CD4-positive, CD25-positive, alpha-beta regulatory T cell (primary cell): ENCODE data around the gene PTGDR2. TPM values are rescaled to one million over a fixed set of nuclear protein-coding genes. Genes with fewer than 3 reads are reported as not detected.

ENCODE experiments used
- ATAC-seq, 2 donors: fragments of 150-1000 bp; cut with Tn5 transposase; one replicate each; pipeline ENCODE4 v1.10.0; 2021; ENCODE audit warnings: low read depth in 2 of 2, moderate number of reproducible peaks in 2 of 2, moderate library complexity in 1 of 2
- DNase-seq, 3 donors: peaks; one replicate each; pipeline versions ENCODE4 v3.0.0 to v3.0.0-alpha.2; 2012 to 2022; ENCODE audit warnings: mixed read lengths in 1 of 3
- H3K27ac ChIP-seq: one replicate; pipeline ENCODE4 v1.7.0; 2013; ENCODE audit warnings: mild to moderate bottlenecking, low read length; ENCODE audit not compliant: insufficient read depth, poor library complexity, severe bottlenecking
- H3K27me3 ChIP-seq: one replicate; pipeline ENCODE4 v1.7.0; 2013; ENCODE audit warnings: low read length; ENCODE audit not compliant: control insufficient read depth, insufficient read depth
- H3K36me3 ChIP-seq: one replicate; pipeline ENCODE4 v1.7.0; 2013; ENCODE audit warnings: mild to moderate bottlenecking, low read length, moderate library complexity; ENCODE audit not compliant: control insufficient read depth, insufficient read depth
- H3K4me1 ChIP-seq: 2 replicates; pipeline ENCODE4 v1.7.0; 2013; ENCODE audit warnings: mild to moderate bottlenecking, low read length; ENCODE audit not compliant: insufficient read depth, control insufficient read depth, poor library complexity, severe bottlenecking
- H3K4me3 ChIP-seq: one replicate; pipeline ENCODE4 v1.7.0; 2013; ENCODE audit warnings: low read depth, mild to moderate bottlenecking, low read length, moderate library complexity
- H3K9me3 ChIP-seq, 2 experiments: 1 replicate in 1 of 2; 2 replicates in 1 of 2; pipeline ENCODE4 v1.7.0; 2013; ENCODE audit warnings: low read length in 2 of 2, mild to moderate bottlenecking in 1 of 2, moderate library complexity in 1 of 2; ENCODE audit not compliant: control insufficient read depth in 2 of 2
- H3K27ac Mint-ChIP-seq, 3 donors: one replicate each; pipeline ENCODE4 v1.8.0; 2020 to 2022; ENCODE audit warnings: mild to moderate bottlenecking in 3 of 3, mixed read lengths in 3 of 3, moderate library complexity in 2 of 3
- H3K27me3 Mint-ChIP-seq: one replicate; pipeline ENCODE4 v1.8.0; 2022; ENCODE audit warnings: mild to moderate bottlenecking, mixed read lengths
- H3K36me3 Mint-ChIP-seq: one replicate; pipeline ENCODE4 v1.8.0; 2020; ENCODE audit warnings: mixed read lengths
- H3K4me1 Mint-ChIP-seq, 4 donors: one replicate each; pipeline ENCODE4 v1.8.0; 2020 to 2022; ENCODE audit warnings: mixed read lengths in 4 of 4, mild to moderate bottlenecking in 1 of 4
- H3K4me3 Mint-ChIP-seq, 4 donors: one replicate each; pipeline ENCODE4 v1.8.0; 2020 to 2022; ENCODE audit warnings: mild to moderate bottlenecking in 4 of 4, mixed read lengths in 4 of 4, moderate library complexity in 3 of 4
- H3K9me3 Mint-ChIP-seq, 7 donors: one replicate each; pipeline ENCODE4 v1.8.0; 2020 to 2022; ENCODE audit warnings: mixed read lengths in 7 of 7, mild to moderate bottlenecking in 3 of 7, moderate library complexity in 2 of 7
- polyA plus RNA-seq, 4 donors: library from polyadenylated mRNA; unstranded; fragments of 300-500 nt; fragmentation: Illumina TruSeq; gene quantifications; one replicate each; pipeline ENCODE4 v1.2.3, GENCODE V29; 2021
- total RNA-seq: library from RNA; stranded (reverse); gene quantifications from one replicate; pipeline ENCODE4 v1.2.3, GENCODE V29; 2022

The PTGDR2 gene
- total and polyA plus RNA-seq, 5 donors from 2014 or later, result 0.81 to 2.3 (median 1.1) TPM

GRCh38 chr11:60852982-60853950, 2.5 kb downstream of the PTGDR2 start:
- Histone ChIP-seq H3K4me1 (peaks cover 3% of the 10 kb centered on the region), H3K4me3 (no peak overlapping the region), H3K36me3 (peaks cover 24% of the 10 kb centered on the region), H3K27ac (no peak overlapping the region), H3K9me3 (no peaks in the 10 kb centered on the region), H3K27me3 (no peaks in the 10 kb centered on the region)
- Mint-ChIP-seq H3K27me3 (no peaks in the 10 kb centered on the region), H3K27ac (peak overlapping the region in 1 of 3 donors; percentile 69), H3K4me3 (peak overlapping the region in 2 of 4 donors; percentile 7 to 38), H3K4me1 (peaks cover 0 to 9% (median 0%) of the 10 kb centered on the region in 4 donors), H3K36me3 (peaks cover 21% of the 10 kb centered on the region), H3K9me3 (no peaks in the 10 kb centered on the region)
- DNase-seq, result no peak
- no peak for ATAC-seq

- peaks cover 24% of the 10 kb centered on the region for H3K36me3 ChIP-seq
- Mint-ChIP-seq H3K9me3 (no peaks in the 10 kb centered on the region), H3K27me3 (no peaks in the 10 kb centered on the region), H3K4me3 (no peak overlapping the region), H3K36me3 (peaks cover 21% of the 10 kb centered on the region), H3K4me1 (peaks cover 0 to 3% (median 0%) of the 10 kb centered on the region in 4 donors), H3K27ac (no peak overlapping the region)
- DNase-seq (no peak), ATAC-seq (no peak)
- H3K4me3 ChIP-seq, result no peak overlapping the region
- no peaks in the 10 kb centered on the region for H3K9me3 ChIP-seq
- no peaks in the 10 kb centered on the region for H3K27me3 ChIP-seq
- H3K27ac ChIP-seq, result no peak overlapping the region
- no peaks in the 10 kb centered on the region for H3K4me1 ChIP-seq
Measured at GRCh38 chr11:60852117-60852981, 3.4 kb downstream of the PTGDR2 start.

GRCh38 chr11:60851327-60852104, 4.2 kb downstream of the PTGDR2 start:
- ATAC-seq, result no peak
- no peaks in the 10 kb centered on the region for H3K27me3 Mint-ChIP-seq
- no peak for DNase-seq
- Histone ChIP-seq H3K9me3 (no peaks in the 10 kb centered on the region), H3K27me3 (no peaks in the 10 kb centered on the region), H3K4me1 (no peaks in the 10 kb centered on the region), H3K4me3 (no peak overlapping the region), H3K36me3 (peaks cover 24% of the 10 kb centered on the region), H3K27ac (no peak overlapping the region)
- H3K9me3 Mint-ChIP-seq, result no peaks in the 10 kb centered on the region
- peaks cover 0 to 5% (median 0%) of the 10 kb centered on the region in 4 donors for H3K4me1 Mint-ChIP-seq
- H3K4me3 Mint-ChIP-seq, result no peak overlapping the region
- no peak overlapping the region for H3K27ac Mint-ChIP-seq
- H3K36me3 Mint-ChIP-seq, result peaks cover 21% of the 10 kb centered on the region

GRCh38 chr11:60849641-60850520, 5.9 kb downstream of the PTGDR2 start:
- DNase-seq (no peak), ATAC-seq (no peak)
- Mint-ChIP-seq H3K4me1 (peaks cover 0 to 15% (median 7%) of the 10 kb centered on the region in 4 donors), H3K27ac (no peak overlapping the region), H3K9me3 (no peaks in the 10 kb centered on the region), H3K36me3 (peaks cover 21% of the 10 kb centered on the region), H3K4me3 (no peak overlapping the region), H3K27me3 (no peaks in the 10 kb centered on the region)
- no peaks in the 10 kb centered on the region for H3K27me3 ChIP-seq
- H3K27ac ChIP-seq, result no peak overlapping the region
- no peak overlapping the region for H3K4me3 ChIP-seq
- H3K36me3 ChIP-seq, result peaks cover 24% of the 10 kb centered on the region
- peaks cover under 1% of the 10 kb centered on the region for H3K4me1 ChIP-seq
- no peaks in the 10 kb centered on the region for H3K9me3 ChIP-seq

- H3K27ac Mint-ChIP-seq, result no peak overlapping the region
- DNase-seq, result no peak
- H3K27ac ChIP-seq, result no peak overlapping the region
- H3K27me3 ChIP-seq, result no peaks in the 10 kb centered on the region
- no peak overlapping the region for H3K4me3 ChIP-seq
- H3K27me3 Mint-ChIP-seq, result no peaks in the 10 kb centered on the region
- H3K4me1 Mint-ChIP-seq, result peaks cover 0 to 26% (median 17%) of the 10 kb centered on the region in 4 donors
- H3K9me3 ChIP-seq, result no peaks in the 10 kb centered on the region
- H3K9me3 Mint-ChIP-seq, result no peaks in the 10 kb centered on the region
- no peak overlapping the region for H3K4me3 Mint-ChIP-seq
- peaks cover 21% of the 10 kb centered on the region for H3K36me3 Mint-ChIP-seq
- ATAC-seq, result no peak
- peaks cover 24% of the 10 kb centered on the region for H3K36me3 ChIP-seq
- H3K4me1 ChIP-seq, result peaks cover 12% of the 10 kb centered on the region
Measured at GRCh38 chr11:60848714-60849151, 7.0 kb downstream of the PTGDR2 start.

GRCh38 chr11:60847896-60848295, 7.9 kb downstream of the PTGDR2 start:
- ATAC-seq (no peak), DNase-seq (no peak)
- Mint-ChIP-seq H3K9me3 (no peaks in the 10 kb centered on the region), H3K4me1 (peaks cover 0 to 35% (median 24%) of the 10 kb centered on the region in 4 donors), H3K27me3 (no peaks in the 10 kb centered on the region), H3K36me3 (peaks cover 21% of the 10 kb centered on the region), H3K4me3 (no peak overlapping the region), H3K27ac (no peak overlapping the region)
- H3K4me3 ChIP-seq, result no peak overlapping the region
- H3K27me3 ChIP-seq, result no peaks in the 10 kb centered on the region
- no peak overlapping the region for H3K27ac ChIP-seq
- peaks cover 24% of the 10 kb centered on the region for H3K36me3 ChIP-seq
- H3K9me3 ChIP-seq, result no peaks in the 10 kb centered on the region
- peaks cover 20% of the 10 kb centered on the region for H3K4me1 ChIP-seq
